GM12873 (cell line): Measurements from ENCODE around the gene ARVCF.

ENCODE experiments used
- CTCF ChIP-seq: IDR thresholded peaks from 2 replicates; pipeline ENCODE4 v1.5.1; 2012; ENCODE audit warnings: low read depth, mild to moderate bottlenecking, moderate library complexity, low read length, control low read depth; ENCODE audit not compliant: insufficient read depth; ENCODE audit errors: missing control alignments

Gene ARVCF

GRCh38 chr22:19988965-19989724, 27.5 kb downstream of the ARVCF start:
- no peak for TF ChIP-seq CTCF

DNA sequence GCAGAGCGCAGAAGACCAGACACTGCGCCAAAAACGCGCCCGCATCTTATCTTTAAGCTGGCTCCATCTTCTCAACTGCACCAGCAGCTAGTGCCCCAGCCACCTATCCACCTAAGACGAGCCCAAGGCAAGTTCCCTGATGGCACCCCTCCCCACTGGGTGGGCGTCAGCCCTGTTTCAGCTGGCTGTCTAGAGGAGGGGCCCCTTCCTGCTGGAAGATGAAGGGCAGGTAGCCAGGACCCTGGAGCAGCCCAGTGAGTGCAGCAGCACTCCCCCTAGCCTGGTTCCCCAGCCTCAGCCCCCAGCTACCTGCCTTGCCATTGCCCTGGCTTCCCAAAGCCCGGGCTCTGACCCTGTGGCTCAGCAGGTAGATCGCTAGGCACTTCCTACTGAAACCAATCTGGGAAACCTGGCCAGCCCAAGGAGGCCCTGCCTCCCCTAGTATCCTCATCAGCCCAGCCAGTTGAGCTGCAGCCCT, 28.3 kb downstream of the ARVCF start:
- no peak for TF ChIP-seq CTCF

DNA sequence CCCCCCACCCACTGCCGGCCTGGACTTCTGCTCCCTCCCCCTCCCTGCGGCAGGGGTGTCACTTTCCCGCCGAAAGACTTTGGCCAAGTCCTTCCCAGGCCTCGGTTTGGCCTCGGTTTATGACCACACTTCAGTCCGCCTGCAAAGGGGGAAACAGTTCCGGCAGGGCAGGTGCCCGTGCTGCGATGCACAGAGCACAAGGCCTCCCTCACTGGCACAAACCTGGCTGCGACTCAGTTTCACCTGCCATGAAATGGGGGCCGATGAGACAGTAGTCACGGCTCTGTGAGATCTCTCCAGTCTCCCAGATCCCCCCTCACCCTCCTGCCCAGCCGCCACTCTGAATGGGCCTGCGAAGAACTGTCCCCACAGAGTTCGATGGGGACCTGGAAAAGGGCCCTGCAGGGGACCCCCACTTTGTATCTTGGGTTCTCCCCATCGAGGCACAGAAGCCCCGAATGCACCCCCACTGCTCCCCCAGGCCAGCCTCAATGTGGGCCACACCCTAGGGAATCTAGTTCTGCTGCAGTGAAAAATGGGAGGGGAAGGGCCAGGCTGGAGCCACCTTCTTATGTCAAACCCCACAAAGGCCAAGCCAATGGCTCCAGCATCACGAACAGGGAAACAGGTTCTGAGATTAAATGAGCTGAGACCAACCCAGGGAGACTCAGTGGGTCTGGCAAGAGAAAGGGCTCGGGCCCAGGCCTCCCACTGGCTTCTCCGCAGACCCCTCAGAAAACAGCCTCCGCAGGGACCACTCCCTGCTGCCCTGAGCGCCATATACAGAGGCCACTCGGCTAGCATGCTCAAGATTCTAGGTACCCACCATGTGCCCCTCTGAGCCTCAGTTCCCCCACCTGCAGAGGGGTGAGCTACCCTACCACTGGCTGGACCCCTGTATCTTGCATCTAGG, 29.0 kb downstream of the ARVCF start:
- no peak for TF ChIP-seq CTCF

- TF ChIP-seq CTCF = no peak
These were observed 29.9 kb downstream of the ARVCF start for GRCh38 chr22:19986410-19987341.

- TF ChIP-seq CTCF = no peak
These were observed 30.6 kb downstream of the ARVCF start for GRCh38 chr22:19986011-19986409.

- no peak for TF ChIP-seq CTCF
These were observed 31.5 kb downstream of the ARVCF start for GRCh38 chr22:19984851-19985811.
